Progenitor cell of endocrine pancreas (in vitro differentiated cells): ENCODE data around the gene HINFP. TPM values are rescaled to one million over a fixed set of nuclear protein-coding genes. Genes with fewer than 3 reads are reported as not detected.
A peak's percentile ranks its signal among the peaks of the same experiment; 100 is the strongest.

Source experiments
- DNase-seq: peaks from one replicate; pipeline ENCODE4 v3.0.0; 2021; ENCODE audit warnings: low spot score; ENCODE audit not compliant: unreplicated experiment
- H3K27ac Mint-ChIP-seq: 2 replicates; pipeline ENCODE4 v1.8.0; 2021; ENCODE audit warnings: mild to moderate bottlenecking, moderate library complexity, mixed read lengths
- H3K27me3 Mint-ChIP-seq: 2 replicates; pipeline ENCODE4 v1.8.0; 2021; ENCODE audit warnings: mixed read lengths
- H3K36me3 Mint-ChIP-seq: 2 replicates; pipeline ENCODE4 v1.8.0; 2022; ENCODE audit warnings: mixed read lengths; ENCODE audit not compliant: insufficient read depth
- H3K4me1 Mint-ChIP-seq: 2 replicates; pipeline ENCODE4 v1.8.0; 2021; ENCODE audit warnings: low read depth, mixed read lengths
- H3K4me3 Mint-ChIP-seq: 2 replicates; pipeline ENCODE4 v1.8.0; 2021; ENCODE audit warnings: low read depth, mild to moderate bottlenecking, moderate library complexity, mixed read lengths
- H3K9me3 Mint-ChIP-seq: 2 replicates; pipeline ENCODE4 v1.8.0; 2021; ENCODE audit warnings: low read depth, mixed read lengths
- total RNA-seq: library from RNA; stranded (reverse); gene quantifications from 2 replicates; pipeline ENCODE4 v1.2.1, GENCODE V29; 2021
- TF ChIP-seq, protein P1 (sequence below): fragments of 200-600 bp; sonication (generic); IDR thresholded peaks from one replicate; pipeline ENCODE4 v1.5.0; 2021; ENCODE audit warnings: antibody characterized with exemption, mild to moderate bottlenecking; ENCODE audit not compliant: unreplicated experiment

The HINFP gene
- total RNA-seq, 1 donor from 2014 or later, result 48.7 TPM

DNA sequence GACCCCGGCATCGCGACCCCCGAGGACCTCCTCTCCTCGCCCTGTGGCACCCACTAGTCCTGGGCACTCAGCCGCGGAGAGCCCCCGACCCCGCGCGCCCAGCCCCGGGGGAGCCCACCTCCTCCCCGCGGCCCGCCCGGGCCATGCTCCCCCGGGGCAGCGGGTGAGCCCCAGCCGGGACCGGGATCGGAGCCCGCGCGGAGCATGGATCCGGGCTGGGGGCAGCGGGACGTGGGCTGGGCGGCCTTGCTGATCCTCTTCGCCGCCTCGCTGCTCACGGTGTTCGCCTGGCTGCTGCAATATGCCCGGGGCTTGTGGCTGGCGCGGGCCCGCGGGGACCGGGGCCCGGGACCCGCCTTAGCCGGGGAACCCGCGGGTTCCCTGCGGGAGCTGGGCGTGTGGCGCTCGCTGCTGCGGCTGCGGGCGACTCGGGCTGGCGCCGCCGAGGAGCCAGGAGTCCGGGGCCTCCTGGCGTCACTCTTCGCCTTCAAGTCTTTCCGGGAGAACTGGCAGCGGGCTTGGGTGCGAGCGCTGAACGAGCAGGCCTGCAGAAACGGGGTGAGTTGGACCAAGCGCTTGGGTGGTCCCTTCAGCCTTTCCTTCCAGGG is 13.7 kb upstream of the HINFP start:
- H3K9me3 Mint-ChIP-seq, result no peaks in the 10 kb centered on the region
- TF ChIP-seq, protein P1, sequence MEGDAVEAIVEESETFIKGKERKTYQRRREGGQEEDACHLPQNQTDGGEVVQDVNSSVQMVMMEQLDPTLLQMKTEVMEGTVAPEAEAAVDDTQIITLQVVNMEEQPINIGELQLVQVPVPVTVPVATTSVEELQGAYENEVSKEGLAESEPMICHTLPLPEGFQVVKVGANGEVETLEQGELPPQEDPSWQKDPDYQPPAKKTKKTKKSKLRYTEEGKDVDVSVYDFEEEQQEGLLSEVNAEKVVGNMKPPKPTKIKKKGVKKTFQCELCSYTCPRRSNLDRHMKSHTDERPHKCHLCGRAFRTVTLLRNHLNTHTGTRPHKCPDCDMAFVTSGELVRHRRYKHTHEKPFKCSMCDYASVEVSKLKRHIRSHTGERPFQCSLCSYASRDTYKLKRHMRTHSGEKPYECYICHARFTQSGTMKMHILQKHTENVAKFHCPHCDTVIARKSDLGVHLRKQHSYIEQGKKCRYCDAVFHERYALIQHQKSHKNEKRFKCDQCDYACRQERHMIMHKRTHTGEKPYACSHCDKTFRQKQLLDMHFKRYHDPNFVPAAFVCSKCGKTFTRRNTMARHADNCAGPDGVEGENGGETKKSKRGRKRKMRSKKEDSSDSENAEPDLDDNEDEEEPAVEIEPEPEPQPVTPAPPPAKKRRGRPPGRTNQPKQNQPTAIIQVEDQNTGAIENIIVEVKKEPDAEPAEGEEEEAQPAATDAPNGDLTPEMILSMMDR, result no peak
- peaks cover 4% of the 10 kb centered on the region for H3K4me1 Mint-ChIP-seq
- DNase-seq, result no peak
- no peak overlapping the region for H3K27ac Mint-ChIP-seq
- no peaks in the 10 kb centered on the region for H3K36me3 Mint-ChIP-seq
- peaks cover 15% of the 10 kb centered on the region for H3K27me3 Mint-ChIP-seq
- H3K4me3 Mint-ChIP-seq, result peak overlapping the region; percentile 76

DNA sequence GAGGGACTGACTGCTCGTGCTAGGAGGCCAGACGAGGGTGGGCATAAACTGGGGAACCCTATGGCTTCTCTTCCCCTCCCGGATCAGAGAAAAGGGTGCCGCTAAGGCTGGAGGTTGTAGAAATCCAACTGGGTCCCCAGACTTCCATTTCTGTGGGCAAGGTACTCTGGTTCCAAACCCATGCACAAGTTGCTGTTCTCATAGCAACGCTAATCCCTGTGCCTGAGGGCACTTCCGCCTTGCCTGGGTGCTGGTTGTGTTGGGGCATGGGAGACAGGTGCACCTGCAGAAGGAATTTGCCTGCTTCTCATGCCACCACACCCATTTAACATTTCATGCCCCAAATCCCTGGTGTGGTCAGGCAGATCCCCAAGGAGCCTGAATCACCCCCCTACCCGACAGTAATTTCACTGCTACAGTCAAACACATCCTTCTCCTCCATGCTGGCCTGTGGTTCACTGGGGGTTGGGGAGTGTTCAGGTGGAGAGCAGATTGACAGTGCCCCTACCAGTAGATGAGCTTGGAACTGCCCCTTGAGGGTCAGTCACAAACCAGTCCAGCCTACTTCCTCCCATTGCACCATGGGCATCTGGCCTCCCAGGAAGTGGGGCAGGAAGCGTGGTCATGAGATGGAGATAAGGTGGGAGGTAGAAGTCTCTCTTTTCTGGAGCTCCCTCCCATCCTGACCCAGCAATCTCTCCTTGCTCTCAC is 13.1 kb upstream of the HINFP start:
- Mint-ChIP-seq H3K4me1 (peaks cover 4% of the 10 kb centered on the region), H3K36me3 (no peaks in the 10 kb centered on the region), H3K27ac (peak overlapping the region; percentile 8), H3K27me3 (peaks cover 15% of the 10 kb centered on the region), H3K4me3 (peak overlapping the region; percentile 76), H3K9me3 (no peaks in the 10 kb centered on the region)
- TF ChIP-seq, protein P1, result no peak
- no peak for DNase-seq

DNA sequence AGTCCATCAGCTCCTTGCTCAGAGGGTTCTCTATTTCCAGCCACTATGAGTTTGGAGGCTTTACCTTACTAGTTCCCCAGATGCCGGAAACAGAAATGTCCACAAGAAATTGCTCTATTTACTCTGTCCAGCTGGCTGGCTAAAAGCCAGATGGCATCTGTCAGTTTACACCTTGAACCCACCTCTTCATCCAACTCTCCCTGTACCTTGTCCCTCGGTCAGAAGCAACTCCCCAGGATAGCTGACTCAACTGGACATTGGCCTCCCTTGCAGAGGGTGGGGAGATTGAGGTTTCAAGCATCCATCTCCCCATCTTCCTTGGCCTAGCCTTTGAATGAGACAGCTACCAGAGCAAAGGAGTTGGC is 12.5 kb upstream of the HINFP start:
- Mint-ChIP-seq H3K27ac (peak overlapping the region; percentile 75), H3K4me3 (peak overlapping the region; percentile 76), H3K36me3 (no peaks in the 10 kb centered on the region), H3K4me1 (peaks cover 4% of the 10 kb centered on the region), H3K27me3 (peaks cover 15% of the 10 kb centered on the region), H3K9me3 (no peaks in the 10 kb centered on the region)
- no peak for DNase-seq
- TF ChIP-seq, protein P1, result no peak

DNA sequence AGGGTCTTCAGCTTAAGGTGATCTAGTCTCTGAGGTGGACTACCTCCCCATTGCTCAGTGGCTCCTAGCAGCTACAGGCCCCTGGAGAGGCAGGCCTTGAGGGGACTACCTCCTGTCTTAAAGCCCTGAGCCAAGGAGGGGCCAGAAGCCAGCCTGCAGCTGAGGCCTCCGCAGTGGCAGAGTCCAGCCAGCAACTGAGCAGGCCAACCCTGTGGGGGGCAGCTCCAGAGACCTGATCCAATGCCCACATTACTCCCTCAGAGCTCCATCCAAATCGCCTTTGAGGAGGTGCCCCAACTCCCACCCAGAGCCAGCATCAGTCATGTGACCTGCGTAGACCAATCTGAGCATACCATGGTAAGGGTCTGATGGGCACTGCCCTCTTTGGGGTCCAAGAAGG is 11.5 kb upstream of the HINFP start:
- Mint-ChIP-seq H3K36me3 (no peaks in the 10 kb centered on the region), H3K4me3 (no peak overlapping the region), H3K9me3 (no peaks in the 10 kb centered on the region), H3K27ac (no peak overlapping the region), H3K27me3 (peaks cover 15% of the 10 kb centered on the region), H3K4me1 (peaks cover 4% of the 10 kb centered on the region)
- DNase-seq, result no peak
- TF ChIP-seq, protein P1, result no peak

DNA sequence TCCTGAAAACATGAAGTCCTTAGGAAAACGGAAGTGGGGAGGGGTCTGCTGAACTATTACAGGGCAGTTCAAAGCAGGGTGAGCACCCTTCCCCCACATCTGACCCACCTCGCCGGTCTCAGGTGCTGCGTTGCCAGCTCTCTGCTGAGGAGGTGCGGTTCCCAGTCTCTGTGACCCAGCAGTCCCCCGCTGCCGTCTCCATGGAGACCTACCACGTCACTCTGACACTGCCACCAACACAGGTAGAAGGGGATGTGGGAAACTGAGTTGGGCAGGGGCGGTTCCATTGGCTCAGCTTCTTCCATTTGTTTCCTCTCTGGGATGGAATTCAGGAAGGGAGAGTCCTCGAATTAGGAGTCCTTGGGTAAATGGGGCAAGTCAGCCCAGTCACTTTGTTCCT is 10.9 kb upstream of the HINFP start:
- H3K27me3 Mint-ChIP-seq, result peaks cover 15% of the 10 kb centered on the region
- H3K36me3 Mint-ChIP-seq, result no peaks in the 10 kb centered on the region
- H3K4me1 Mint-ChIP-seq, result peaks cover 4% of the 10 kb centered on the region
- no peak overlapping the region for H3K27ac Mint-ChIP-seq
- DNase-seq, result no peak
- TF ChIP-seq, protein P1, result no peak
- H3K9me3 Mint-ChIP-seq, result no peaks in the 10 kb centered on the region
- H3K4me3 Mint-ChIP-seq, result no peak overlapping the region
